ENCODE measurements around the gene ASRGL1.
"Not testable (repeated sequence)": the region's sequence is repeated elsewhere in the genome, so short reads cannot be mapped to it uniquely, and the experiment has no call there.

The ASRGL1 gene

DNA sequence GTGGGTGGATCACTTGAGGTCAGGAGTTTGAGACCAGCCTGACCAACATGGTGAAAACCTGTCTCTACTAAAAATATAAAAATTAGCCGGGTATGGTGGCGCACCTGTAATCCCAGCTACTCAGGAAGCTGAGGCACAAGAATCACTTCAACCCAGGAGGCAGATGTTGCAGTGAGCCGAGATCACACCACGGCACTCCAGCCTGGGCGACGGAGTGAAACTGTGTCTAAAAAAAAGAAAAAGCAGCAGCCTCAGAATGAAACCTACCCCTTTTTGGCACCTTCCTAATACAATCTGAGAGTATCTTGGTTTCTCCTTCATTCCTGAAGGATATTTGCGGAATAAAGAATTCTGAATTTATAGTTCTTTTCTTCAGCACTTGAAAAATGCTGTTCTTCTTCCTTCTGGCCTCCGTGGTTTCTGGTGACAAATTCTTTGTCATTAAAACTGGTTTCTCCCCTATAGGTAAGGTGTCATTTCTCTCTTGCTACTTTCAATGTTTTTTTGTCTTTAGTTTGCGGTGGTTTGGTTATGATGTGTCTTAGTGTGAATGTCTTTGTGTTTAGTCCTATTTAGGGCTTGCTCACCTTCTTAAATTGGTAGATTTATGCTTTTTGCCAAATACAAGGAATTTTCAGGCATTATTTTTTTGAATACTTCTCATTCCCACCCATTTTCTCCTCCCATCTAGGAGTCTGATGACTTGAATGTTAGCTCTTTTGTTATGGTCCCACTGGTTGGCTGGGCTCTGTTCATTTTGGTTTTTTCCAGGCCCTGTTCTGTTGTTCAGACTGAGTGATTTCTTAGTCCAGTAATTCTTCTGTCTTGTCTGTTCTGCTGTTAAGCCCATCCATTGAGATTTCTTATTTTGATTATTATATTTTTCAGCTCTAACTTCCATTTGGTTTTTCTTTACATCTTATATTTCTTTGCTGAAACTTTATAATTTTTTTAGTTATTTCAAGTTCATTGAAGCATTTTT lies 15.4 kb downstream of the ASRGL1 start:
- no peak for DNase-seq (ENCODE audit: low read depth)

DNA sequence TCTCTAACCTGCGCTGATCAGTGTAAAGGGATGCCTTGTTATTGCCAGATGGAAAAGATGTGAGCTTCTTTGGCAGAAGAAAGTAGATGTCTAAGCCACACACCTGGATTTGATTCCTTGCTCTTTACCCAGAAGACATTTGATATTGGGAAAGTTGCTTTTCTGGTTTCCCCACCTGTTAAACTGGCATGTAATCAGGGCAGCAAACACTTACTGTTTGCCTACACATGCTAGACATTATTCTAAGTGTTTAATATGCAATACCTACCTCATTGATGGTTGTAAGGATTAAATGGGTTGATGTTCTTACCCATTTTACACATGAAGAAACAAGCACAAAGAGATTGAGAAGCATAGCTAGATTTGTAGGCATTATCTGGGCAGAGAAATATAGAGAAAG lies 16.6 kb downstream of the ASRGL1 start:
- DNase-seq (ENCODE audit: low read depth), result no peak

DNA sequence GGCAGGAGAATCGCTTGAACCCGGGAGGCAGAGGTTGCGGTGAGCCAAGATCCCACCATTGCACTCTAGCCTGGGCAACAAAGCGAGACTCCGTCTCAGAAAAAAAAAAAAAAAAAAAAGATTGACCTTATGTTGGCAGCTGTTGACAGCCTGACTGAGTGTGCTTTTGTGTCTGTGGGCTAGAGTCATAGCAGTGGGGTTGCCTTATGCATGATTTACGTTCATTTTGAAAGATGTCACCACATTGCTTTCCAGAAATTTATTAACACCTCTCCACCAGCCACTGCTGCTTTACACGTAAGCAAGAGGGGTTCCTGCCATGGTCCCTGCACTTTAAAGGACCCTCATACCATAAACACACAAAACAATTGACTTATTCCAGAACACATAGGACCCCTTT lies 21.0 kb downstream of the ASRGL1 start:
- DNase-seq (ENCODE audit: low read depth), result no peak

DNA sequence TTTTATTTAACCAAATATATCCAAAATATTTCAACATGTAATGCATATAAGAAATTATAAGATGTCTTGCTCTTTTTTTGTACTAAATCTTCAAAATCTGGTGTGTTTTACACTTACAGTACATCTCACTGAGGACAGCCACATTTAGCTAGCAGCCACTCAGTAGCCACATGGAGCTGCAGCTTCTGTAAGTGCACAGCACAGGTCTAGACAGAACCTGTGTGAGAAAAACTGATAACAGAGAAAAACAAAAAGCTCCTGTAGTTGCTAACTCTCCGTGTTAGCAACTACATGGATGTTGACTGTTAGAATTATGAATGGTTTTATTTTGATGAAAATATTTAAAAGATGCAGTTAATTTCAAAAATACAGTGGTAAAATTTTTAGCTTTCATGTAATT lies 22.2 kb downstream of the ASRGL1 start:
- DNase-seq (ENCODE audit: low read depth), result no peak

DNA sequence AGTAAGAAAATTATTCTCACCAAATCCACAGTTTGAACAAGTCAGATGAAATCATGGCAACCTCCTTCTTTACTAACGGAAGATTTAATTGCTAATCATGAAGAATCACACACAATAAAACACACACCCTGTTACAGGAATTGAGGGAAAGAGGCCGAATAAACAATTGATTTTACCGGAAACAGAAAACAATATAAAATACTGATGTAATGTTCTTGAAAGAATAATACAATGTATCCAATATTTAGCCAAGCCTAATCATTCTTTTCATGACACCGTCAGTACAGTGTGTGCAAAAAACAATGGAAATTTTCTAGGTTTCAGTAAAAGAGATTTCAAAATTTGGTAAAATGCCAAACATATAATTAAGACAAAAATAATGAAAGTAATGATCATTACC lies 23.4 kb downstream of the ASRGL1 start:
- no peak for DNase-seq (ENCODE audit: low read depth)

DNA sequence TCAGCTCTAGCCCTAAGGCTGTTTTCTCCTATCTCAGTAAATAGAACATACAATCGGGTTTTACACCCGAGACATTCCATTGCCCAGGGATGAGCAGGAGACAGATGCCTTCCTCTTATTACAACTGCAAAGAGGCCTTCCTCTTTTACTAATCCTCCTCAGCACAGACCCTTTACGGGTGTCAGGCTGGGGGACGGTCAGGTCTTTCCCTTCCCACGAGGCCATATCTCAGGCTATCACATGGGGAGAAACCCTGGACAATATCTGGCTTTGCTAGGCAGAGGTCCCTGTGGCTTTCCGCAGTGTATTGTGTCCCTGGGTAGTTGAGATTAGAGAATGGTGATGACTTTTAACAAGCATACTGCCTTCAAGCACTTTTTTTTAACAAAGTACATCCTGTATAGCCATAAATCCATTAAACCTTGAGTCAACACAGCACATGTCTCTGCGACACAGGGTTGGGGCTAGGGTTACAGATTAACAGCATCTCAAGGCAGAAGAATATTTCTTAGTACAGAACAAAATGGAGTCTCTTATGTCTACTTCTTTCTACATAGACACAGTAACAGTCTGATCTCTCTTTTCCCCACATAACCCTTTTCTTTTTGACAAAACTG lies 31.7 kb downstream of the ASRGL1 start:
- DNase-seq (ENCODE audit: low read depth), result not testable (repeated sequence)

DNA sequence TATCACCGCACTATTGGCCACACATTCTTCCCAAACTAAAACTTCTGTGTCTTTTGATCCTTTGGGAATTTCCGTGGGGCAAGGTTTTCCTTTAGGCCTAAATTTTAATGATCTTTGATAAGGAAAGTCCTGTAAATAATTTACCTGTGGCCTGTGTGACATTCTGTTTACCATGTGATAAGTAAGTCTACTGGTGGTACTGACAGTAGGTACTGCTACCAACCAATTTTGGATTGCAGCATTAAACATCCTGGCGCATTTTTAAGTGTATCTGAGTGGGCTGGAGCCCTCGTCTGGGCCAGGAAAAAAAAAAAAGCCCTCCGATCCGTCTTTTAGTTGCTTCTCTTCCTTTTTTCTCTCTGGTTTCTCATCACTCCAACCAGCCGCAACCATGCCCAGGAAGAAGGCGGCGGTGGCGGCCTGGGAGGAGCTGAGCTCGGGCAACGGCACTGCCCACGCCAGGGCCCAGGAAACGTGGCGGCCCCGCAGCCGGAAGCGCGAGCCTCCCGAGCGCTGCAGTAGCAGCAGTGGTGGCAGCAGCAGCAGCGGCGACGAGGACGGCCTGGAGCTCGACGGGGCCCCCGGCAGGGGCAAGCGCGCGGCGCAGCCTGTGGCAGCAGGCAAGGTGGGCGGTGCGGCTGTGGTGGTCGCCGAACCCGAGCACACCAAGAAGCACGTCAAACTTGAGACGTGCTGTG lies 33.6 kb downstream of the ASRGL1 start:
- no peak for DNase-seq (ENCODE audit: low read depth)

DNA sequence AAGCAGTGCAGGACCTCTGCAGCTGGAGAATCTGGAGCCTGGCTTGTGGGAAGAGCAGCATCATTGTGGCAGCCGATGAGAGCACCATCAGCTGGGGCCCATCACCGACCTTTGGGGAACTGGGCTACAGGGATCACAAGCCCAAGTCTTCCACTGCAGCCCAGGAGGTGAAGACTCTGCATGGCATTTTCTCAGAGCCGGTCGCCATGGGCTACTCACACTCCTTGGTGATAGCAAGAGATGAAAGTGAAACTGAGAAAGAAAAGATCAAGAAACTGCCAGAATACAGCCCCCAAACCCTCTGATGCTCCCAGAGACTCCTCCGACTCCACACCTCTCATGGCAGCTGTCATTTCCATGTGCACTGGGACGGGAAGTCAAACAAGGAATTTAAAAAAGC lies 35.6 kb downstream of the ASRGL1 start:
- no peak for DNase-seq (ENCODE audit: low read depth)

DNA sequence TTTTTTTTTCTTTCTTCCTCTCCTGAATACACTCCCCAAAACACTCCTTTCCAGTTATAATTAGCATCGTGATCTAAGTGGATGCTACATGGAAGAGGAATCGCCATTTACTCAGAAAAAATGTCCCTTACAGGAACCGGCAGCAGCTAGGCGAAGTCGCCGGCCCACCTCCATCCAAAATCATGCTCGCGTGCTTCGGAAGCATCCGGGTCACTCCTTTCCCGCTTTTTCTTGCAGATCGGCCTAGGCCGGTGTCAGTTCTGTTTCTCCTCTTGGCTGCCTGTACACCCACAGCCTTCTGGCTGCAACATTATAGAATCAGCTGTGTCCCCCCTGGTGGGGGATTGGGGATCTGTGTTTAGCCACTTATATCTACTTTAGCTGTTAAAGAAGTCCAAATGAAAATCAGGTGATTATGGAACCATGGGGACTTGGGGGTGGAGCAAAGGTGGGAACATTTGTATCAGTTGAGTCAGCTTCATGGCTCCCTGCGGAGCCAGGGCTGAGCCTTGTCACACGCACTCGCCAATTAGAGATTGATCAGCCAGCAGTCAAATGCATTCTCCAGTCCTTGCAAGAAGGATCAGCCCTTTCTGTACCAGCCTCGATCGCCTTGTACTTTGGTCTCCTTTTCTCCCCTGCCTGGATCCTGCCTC lies 36.3 kb downstream of the ASRGL1 start:
- DNase-seq (ENCODE audit: low read depth), result no peak

DNA sequence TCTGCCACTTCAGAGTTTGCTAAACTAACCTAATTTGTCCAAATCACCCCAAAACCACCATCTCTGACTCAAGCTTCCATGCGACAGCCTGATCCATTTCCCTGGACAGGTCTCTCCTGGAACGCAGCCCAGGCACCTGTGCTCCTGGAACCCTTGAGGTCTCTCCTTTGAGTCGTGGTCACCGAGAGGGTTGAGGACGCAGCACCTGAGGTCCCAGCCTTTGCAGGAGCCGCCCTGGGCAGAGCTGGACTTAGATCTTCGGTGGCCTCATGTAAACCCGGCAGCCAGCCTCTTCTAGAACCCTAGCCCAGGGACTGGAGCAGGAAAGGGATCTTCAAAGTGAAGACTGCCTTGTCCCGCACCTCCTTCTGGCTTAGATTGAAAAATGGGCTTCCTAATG lies 37.6 kb downstream of the ASRGL1 start:
- no peak for DNase-seq (ENCODE audit: low read depth)

DNA sequence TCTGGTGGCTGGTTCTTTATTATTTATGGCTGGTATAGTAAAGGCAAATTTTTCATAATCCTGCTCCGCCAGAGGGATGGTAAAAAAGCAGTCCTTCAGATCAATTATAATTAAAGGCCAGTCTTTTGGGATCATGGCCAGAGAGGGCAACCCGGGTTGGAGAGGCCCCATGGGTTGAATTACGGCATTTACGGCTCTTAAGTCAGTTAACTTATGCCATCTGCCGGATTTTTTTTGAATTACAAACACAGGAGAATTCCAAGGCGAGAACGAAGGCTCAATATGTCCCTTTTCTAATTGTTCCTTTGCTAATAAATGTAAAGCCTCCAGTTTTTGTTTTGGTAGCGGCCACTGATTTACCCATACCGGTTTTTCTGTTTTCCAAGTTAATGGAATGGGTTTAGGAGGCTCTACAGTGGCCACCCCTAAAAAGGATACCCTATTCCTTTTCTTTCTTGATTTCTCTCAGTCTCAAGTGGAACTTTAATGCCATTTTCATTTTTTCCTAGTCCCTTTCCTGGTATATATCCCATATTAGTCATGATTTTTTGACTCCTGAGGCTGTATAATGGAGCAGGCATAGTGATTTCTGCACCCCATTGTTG lies 41.3 kb downstream of the ASRGL1 start:
- DNase-seq (ENCODE audit: low read depth), result not testable (repeated sequence)

DNA sequence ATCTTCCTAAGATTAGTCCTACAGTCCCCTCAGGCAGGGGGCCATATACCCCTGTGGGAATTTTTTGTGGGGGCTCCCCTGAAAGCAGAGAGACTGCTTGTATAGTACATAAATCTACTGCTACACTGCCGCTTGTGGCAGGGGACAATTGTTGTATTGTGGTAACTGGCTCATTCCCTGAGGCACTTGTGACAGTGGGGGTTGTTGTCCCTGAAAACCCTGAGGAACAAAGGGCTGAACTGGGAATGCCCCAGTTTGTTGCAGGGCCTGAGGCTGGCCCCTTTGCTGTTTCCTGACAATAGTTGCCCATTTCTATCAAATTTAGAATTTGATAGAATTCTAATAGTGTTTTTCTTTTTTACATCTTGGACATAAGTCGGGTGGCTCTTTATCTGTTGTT lies 42.3 kb downstream of the ASRGL1 start:
- DNase-seq (ENCODE audit: low read depth), result not testable (repeated sequence)

DNA sequence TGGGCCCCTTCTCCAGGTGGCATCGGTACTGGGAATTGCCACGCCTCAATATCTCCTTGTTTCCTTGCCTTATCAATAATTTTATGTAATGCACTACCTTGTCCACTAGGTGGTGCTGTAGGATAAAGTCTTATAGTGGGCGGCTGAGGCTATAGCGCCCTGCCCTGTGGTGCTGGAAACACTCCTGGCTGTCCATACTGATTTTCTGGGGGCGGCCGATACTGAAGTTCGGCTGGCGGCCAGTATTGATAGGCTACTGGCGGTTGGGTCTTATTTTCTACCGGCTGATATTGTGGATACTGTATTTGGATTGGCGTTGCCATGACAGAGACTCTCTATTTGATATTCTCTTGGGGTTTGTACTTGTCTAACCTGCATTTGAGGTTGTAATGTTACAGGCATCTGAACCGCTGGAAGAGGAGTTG lies 43.6 kb downstream of the ASRGL1 start:
- DNase-seq (ENCODE audit: low read depth), result not testable (repeated sequence)

DNA sequence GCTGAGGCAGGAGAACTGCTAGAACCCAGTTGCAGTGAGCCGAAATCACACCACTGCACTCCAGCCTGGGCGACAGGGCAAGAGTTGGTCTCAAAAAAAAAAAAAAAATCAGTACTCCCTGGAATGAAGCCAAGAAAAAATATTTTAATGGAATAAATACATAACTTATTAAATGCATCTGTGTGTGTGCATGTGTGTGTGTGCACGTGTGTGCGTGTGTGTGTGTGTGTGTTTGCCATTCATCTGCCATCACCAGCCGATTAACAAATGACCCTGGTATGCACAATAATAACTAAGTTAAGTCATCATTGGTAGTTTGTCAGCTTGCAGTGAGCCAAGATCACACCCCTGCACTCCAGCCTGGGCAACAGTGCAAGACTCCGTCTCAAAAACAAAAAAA lies 46.6 kb downstream of the ASRGL1 start:
- no peak for DNase-seq (ENCODE audit: low read depth)

DNA sequence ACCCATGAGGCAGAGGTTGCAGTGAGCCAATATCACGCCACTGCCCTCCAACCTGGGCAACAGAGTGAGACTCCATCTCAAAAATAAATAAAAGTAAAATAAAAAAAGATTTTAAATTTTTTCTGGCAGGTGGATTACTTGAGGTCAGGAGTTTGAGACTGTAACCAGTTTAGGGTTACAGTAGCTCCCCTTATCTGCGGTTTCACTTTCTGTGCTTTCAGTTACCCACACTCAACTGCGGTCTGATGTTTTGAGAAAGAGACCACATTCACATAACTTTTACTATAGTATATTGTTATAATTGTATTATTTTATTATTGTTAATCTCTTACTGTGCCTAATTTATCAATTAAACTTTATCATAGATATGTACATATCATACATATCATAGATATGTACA lies 48.8 kb downstream of the ASRGL1 start:
- not testable (repeated sequence) for DNase-seq (ENCODE audit: low read depth)

DNA sequence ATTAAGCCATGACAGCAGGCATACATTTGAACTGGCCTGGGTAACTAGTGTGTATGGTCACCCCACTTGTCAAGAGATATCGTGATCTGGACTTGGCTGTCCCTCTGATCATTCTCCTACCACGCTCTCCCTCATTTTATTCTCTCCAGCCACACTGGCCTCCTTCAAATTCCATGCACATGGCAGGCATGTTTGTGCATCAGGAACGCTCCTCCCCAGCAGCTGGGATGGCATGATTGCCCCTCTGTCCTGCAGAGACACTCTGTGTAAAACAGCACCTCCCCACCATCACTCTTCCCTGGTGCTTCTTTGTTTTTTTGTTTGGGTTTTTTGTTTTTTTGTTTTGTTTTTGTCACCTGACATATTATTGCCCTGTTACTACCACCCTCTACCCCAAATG lies 50.1 kb downstream of the ASRGL1 start:
- DNase-seq (ENCODE audit: low read depth), result no peak

DNA sequence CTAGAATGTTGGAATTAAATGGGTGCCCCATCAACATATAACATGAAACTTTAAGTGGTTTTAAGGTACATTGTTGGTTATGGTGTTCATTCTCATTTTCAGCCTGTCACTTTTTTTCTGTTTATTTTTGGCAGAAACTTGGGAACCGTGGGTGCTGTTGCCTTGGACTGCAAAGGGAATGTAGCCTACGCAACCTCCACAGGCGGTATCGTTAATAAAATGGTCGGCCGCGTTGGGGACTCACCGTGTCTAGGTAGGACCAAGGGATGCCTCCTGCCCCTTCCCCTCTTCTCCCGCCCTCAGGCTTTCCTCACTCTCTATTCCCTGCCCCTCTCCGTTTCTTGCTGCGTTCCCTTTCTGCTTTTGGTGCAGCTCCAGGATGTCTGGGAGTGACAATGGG lies 51.8 kb downstream of the ASRGL1 start:
- DNase-seq (ENCODE audit: low read depth), result no peak

DNA sequence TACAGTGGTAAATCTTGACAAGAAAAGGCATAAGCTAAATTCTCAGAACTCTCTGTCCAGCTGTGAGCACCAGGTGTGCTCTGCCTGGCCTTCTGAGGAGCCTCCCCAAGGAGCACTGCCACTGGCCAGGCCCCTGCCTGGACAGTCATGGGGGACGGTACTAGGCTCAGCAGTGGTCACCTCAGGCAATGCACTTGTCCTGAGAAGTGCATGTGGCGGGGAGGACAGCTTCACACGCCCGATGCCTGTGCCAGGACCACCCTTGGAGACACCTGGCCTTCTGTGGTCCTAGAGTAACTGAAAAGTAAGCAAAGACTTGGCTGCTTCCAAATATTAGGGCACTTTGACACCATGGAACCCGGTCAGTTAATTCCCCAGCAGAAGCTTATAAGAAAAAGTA lies 53.0 kb downstream of the ASRGL1 start:
- no peak for DNase-seq (ENCODE audit: low read depth)

DNA sequence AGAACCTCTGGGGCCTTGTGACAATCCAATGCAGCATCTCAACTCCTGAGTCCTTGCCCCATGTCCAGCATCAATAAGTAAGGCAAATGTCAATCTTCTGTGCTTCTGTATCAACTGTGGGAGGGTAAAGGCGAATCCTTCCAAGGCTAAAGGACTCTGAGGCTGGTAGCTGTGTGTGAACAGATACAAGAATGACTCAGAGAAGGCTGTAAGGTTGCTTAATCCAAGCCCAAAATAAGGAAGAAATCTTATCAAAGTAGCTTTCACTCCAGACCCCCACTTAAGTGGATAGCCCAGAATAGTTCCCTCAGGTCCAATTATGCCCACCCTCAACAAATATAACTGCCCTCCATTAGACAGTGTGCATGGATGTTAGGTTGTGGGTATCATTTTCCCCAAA lies 53.5 kb downstream of the ASRGL1 start:
- DNase-seq (ENCODE audit: low read depth), result no peak

DNA sequence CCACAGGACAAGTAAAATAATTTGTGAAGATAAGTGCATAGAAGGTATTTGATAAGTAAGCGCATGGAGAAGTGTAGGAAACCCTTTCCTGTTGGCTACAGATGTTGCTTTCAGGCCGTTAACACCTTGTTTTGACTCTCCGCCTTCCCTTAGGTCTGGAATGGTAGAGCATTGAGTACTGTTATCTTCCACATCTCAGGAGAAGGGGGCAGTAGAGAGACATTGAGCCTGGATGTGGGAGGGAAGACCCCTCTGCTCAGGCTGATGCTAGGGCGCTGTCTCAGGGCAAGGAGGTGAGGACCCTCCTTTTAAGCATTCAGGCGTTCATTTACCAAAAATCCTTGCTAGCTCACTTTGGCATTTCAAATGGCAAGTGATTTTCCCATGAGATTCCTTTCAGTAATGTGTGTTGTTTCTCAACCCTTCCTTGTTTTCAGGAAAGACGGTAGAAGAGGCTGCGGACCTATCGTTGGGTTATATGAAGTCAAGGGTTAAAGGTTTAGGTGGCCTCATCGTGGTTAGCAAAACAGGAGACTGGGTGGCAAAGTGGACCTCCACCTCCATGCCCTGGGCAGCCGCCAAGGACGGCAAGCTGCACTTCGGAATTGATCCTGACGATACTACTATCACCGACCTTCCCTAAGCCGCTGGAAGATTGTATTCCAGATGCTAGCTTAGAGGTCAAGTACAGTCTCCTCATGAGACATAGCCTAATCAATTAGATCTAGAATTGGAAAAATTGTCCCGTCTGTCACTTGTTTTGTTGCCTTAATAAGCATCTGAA lies 54.6 kb downstream of the ASRGL1 start:
- no peak for DNase-seq (ENCODE audit: low read depth)

DNA sequence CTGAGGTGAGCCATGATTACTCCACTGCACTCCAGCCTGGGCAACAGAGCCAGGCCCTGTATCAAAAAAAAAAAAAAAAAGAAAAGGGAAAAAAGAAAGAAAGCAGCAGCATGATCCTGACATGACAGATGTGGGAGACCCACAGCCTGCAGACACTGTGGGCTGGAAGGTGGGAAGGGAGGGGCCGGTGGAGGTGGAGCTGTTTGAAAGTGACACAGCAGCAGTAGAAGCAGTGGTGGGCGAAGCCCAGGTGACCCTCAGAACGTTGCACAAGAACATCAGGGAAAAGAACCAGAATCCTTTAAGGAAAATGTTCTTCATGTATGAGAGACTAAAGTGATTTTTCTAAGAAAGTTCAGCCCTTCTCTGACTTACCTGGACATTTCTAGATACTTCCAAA lies 55.3 kb downstream of the ASRGL1 start:
- DNase-seq (ENCODE audit: low read depth), result no peak
